Activated CD4-positive, alpha-beta memory T cell treated with anti-CD3 and anti-CD28 coated beads for 36 hours (primary cell): ENCODE data around the gene CYBB. TPM values are rescaled to one million over a fixed set of nuclear protein-coding genes. Genes with fewer than 3 reads are reported as not detected.
A peak's percentile ranks its signal among the peaks of the same experiment; 100 is the strongest.

Experiments used
- CTCF ChIA-PET: fragments of 350-600 bp; sonication (Branson Sonifier 250); formaldehyde crosslinking; loops from one replicate; lab custom pipeline; 2021; ENCODE audit warnings: antibody characterized with exemption, inconsistent platforms; lab: Charles Lee
- POLR2A ChIA-PET: fragments of 350-600 bp; sonication (Branson Sonifier 250); formaldehyde crosslinking; loops from one replicate; lab custom pipeline; 2021; ENCODE audit warnings: antibody characterized with exemption; lab: Charles Lee
- DNase-seq: peaks from one replicate; pipeline ENCODE4 v3.0.0-alpha.2; 2020
- H3K27ac Mint-ChIP-seq: one replicate; pipeline ENCODE4 v1.8.0; 2021; ENCODE audit warnings: mixed read lengths
- H3K27me3 Mint-ChIP-seq: one replicate; pipeline ENCODE4 v1.8.0; 2021; ENCODE audit warnings: mixed read lengths
- H3K36me3 Mint-ChIP-seq: one replicate; pipeline ENCODE4 v1.8.0; 2021; ENCODE audit warnings: mixed read lengths
- H3K4me1 Mint-ChIP-seq: one replicate; pipeline ENCODE4 v1.8.0; 2021; ENCODE audit warnings: low read depth, mixed read lengths
- H3K4me3 Mint-ChIP-seq: one replicate; pipeline ENCODE4 v1.8.0; 2021; ENCODE audit warnings: mild to moderate bottlenecking, mixed read lengths
- H3K9me3 Mint-ChIP-seq: one replicate; pipeline ENCODE4 v1.8.0; 2021; ENCODE audit warnings: mixed read lengths
- intact Hi-C: fragments of 100-400 bp; cut with micrococcal nuclease; formaldehyde crosslinking; loops from one replicate; pipeline ENCODE4 v1.15.1; 2023
- total RNA-seq, 2 experiments: library from RNA; stranded (reverse); gene quantifications; one replicate each; pipeline ENCODE4 v1.2.3, GENCODE V29; 2021

Gene CYBB
- total RNA-seq, 2 experiments from 2014 or later, result not detected

DNA sequence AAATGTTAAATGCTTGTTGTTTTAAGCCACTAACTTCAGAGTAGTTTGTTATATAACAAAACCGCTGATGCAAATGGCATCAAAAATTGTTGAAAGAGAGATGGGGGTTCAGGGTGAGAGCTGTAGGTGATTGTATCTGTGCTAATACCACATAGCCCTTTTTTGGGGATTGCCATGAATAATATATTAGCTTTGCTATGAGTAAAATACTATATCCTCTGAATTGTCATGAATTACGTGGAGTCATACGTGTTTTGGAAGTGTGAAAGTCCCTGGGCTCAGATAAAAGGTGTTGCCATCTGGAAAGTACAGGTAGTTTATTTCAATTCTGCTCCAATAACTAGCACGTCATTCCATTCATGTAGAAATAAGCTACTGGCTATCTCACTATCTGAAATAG, 36.9 kb downstream of the CYBB start:
- Mint-ChIP-seq H3K27me3 (no peaks in the 10 kb centered on the region), H3K9me3 (no peaks in the 10 kb centered on the region), H3K4me3 (no peak overlapping the region), H3K36me3 (no peaks in the 10 kb centered on the region), H3K4me1 (no peaks in the 10 kb centered on the region), H3K27ac (no peak overlapping the region)
- intact Hi-C loops, result no loop called here
- ChIA-PET POLR2A (no interaction called here), CTCF (no interaction called here)
- DNase-seq, result no peak

DNA sequence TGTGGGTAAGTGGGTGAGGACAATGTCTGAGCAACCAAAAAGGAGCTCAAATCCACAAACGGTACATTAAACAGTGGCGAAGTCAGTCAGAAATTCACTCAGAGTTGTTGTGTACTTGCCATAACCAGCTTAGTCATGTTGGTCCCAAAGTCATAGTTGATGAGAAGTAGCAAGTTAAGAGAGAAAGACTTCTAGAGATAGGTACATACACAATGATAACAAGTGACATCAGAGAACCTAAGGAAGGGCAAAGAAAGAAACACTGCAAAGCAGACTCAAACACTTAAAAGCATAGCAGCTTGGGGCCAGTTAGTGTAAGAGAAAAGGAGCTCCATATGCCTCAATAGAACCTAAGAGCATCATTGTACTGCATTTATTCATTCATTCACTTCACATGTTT, 37.3 kb downstream of the CYBB start:
- intact Hi-C loops, result no loop called here
- Mint-ChIP-seq H3K27me3 (no peaks in the 10 kb centered on the region), H3K36me3 (no peaks in the 10 kb centered on the region), H3K9me3 (no peaks in the 10 kb centered on the region), H3K4me3 (no peak overlapping the region), H3K27ac (no peak overlapping the region), H3K4me1 (no peaks in the 10 kb centered on the region)
- CTCF ChIA-PET, result no interaction called here
- no peak for DNase-seq
- POLR2A ChIA-PET, result no interaction called here

DNA sequence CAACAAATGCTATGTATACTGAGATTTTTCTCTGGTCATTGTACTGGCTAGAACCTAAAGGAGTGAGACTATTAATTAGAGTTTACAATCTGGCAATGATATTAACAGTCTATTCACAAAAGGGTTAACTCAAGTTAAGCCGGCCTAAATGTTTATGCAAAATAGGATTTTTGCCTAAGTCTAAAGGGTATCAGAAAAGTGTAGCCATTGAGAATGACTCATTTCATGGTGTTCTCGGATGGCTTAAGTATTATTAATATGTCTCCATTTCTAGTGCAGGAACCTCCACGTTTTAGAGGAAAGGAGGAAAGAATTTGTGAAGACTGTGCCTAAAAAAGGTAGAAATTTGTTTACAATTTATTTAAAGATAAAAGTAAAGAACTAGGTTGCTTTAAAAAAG, 37.7 kb downstream of the CYBB start:
- DNase-seq, result no peak
- ChIA-PET CTCF (no interaction called here), POLR2A (no interaction called here)
- Mint-ChIP-seq H3K4me1 (no peaks in the 10 kb centered on the region), H3K4me3 (no peak overlapping the region), H3K9me3 (no peaks in the 10 kb centered on the region), H3K27me3 (no peaks in the 10 kb centered on the region), H3K36me3 (no peaks in the 10 kb centered on the region), H3K27ac (no peak overlapping the region)
- intact Hi-C loops, result no loop called here

DNA sequence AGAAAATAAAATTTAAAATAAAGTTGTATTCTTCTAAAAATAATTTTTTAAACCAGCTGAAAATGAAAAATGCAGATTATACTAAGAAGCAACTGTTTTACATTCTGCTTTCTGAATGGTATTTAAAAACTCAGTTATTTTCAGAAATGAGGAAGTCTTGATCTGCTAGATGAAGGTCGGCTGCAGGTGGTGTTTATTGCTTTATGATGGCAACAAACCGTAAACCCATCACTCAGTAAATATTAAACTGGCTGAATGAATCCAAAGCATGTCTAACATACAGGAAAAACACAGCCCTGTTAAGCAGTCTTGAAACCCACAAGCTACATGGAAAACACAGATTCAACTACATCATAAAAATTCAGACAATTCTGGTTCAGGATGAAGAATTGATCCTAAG, 38.2 kb downstream of the CYBB start:
- H3K4me1 Mint-ChIP-seq, result no peaks in the 10 kb centered on the region
- DNase-seq, result no peak

DNA sequence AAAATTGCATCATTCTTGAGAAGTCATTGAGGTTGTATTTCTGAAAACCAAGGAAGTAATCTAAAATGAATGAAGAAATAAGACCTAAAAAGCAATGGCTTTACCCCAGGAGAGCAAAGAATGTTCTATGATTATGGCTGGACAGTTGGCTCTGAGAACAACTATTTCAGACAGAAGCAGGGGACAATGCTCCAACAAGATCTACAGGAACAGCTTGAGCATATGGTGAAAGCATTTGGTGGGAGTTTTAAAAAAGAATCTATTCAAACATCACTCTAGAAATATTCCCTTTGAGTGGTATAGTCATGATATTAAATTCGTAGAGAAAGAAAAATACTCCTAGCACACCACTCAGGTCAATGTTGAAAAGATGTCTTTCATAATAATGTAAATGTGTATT, 40.8 kb downstream of the CYBB start:
- CTCF ChIA-PET, result no interaction called here
- no peaks in the 10 kb centered on the region for H3K9me3 Mint-ChIP-seq
- peaks cover 14% of the 10 kb centered on the region for H3K4me1 Mint-ChIP-seq

More for the DNA sequence above, 38.2 kb downstream of the CYBB start:
- intact Hi-C loops, result no loop called here
- Mint-ChIP-seq H3K9me3 (no peaks in the 10 kb centered on the region), H3K27ac (no peak overlapping the region), H3K27me3 (no peaks in the 10 kb centered on the region), H3K36me3 (no peaks in the 10 kb centered on the region), H3K4me3 (no peak overlapping the region)
- ChIA-PET CTCF (no interaction called here), POLR2A (no interaction called here)

DNA sequence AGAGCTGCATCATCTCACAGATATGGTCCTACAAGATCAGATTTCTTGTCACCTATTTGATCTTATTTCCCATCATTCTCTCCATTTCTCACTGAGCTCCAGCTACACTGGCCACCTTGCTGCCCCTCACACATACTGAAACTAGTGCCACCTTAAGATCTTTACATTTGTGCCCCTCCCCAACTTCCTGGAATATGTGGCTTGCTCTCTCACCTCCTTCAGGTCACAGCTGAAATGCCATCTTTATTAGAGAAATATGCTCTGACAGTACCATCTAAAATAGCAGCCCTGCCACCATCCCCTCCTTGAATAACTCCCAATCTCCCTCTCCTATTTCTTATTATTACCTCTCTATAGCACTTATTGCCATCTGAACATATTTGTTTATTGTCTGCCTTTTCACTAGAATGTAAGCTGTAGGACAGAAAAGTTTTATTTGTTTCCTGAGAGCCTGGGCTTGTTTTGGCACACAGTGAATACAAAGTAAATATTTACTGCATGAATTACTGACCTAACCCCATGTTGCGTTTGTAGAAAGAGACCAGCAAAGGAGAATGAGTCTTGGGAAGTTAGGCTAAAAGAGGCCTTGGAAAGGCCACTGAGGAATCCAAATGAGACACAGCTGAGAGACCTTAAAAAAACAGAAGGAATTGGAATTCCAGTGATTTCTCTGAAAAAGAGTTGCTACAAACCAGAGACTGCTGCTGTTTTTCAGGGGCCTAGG, 44.8 kb downstream of the CYBB start:
- POLR2A ChIA-PET, result interaction anchor here (1.0 kb wide), 1 partner anchor 332 kb away, joined by 3 read pairs; no protein-coding TSS in a partner anchor

More for the DNA sequence above, 40.8 kb downstream of the CYBB start:
- Mint-ChIP-seq H3K36me3 (no peaks in the 10 kb centered on the region), H3K4me3 (no peak overlapping the region), H3K27ac (no peak overlapping the region), H3K27me3 (no peaks in the 10 kb centered on the region)
- DNase-seq, result no peak
- POLR2A ChIA-PET, result no interaction called here
- intact Hi-C loops, result loop anchor here (10.0 kb wide), 1 partner anchor 246 kb away; the partner anchor contains the start of gene LANCL3

DNA sequence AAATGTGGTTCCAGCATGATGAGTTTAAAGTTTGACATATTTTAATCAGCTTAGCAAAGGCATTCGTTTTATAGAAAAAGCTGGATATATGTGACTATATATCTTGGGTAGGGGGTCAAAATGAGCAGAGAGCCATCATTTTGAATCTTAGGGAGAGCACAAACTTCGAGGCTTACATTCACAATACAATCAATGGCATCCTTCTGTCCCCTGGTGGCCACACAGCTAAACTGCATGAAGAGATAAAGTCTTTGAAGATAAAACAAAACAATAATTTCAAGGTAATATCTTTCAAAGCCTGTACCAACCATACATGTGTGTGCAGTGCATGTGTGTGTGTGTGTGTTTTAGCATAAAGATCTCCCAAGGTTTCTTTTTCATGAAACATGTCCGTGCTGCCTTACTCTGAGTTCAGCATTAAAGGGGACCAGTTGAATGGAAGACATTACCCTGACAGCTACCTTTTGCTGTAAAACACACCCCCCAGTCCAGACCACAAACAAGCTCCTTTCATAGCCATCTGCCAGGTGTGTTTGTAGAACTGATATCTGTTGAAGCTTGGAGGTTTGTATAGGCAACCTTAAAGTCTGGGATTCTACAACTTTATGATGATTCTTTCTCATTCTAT, 45.5 kb downstream of the CYBB start:
- Mint-ChIP-seq H3K27me3 (no peaks in the 10 kb centered on the region), H3K4me1 (peaks cover 26% of the 10 kb centered on the region), H3K4me3 (no peak overlapping the region), H3K27ac (no peak overlapping the region), H3K36me3 (no peaks in the 10 kb centered on the region), H3K9me3 (no peaks in the 10 kb centered on the region)
- ChIA-PET POLR2A (interaction anchor here (1.0 kb wide), 1 partner anchor 331 kb away, joined by 3 read pairs; no protein-coding TSS in a partner anchor), CTCF (interaction anchor here (0.9 to 4.8 kb wide), 13 partner anchors 11 to 407 kb away, joined by 3 to 168 read pairs (median 4); no protein-coding TSS in a partner anchor)
- peak; percentile 62 for DNase-seq
- intact Hi-C loops, result loop anchor here (1.0 to 10.0 kb wide), 2 partner anchors 80 to 251 kb away; partner anchors contain the start of gene LANCL3

More for the DNA sequence above, 44.8 kb downstream of the CYBB start:
- H3K9me3 Mint-ChIP-seq, result no peaks in the 10 kb centered on the region
- no peak overlapping the region for H3K27ac Mint-ChIP-seq
- peaks cover 21% of the 10 kb centered on the region for H3K4me1 Mint-ChIP-seq
- CTCF ChIA-PET, result interaction anchor here (0.9 to 4.8 kb wide), 12 partner anchors 11 to 92 kb away, joined by 3 to 168 read pairs (median 4); no protein-coding TSS in a partner anchor
- no peak overlapping the region for H3K4me3 Mint-ChIP-seq
- DNase-seq, result no peak
- H3K36me3 Mint-ChIP-seq, result no peaks in the 10 kb centered on the region
- no peaks in the 10 kb centered on the region for H3K27me3 Mint-ChIP-seq
- intact Hi-C loops, result loop anchor here (1.0 to 10.0 kb wide), 2 partner anchors 79 to 250 kb away; partner anchors contain the start of gene LANCL3

DNA sequence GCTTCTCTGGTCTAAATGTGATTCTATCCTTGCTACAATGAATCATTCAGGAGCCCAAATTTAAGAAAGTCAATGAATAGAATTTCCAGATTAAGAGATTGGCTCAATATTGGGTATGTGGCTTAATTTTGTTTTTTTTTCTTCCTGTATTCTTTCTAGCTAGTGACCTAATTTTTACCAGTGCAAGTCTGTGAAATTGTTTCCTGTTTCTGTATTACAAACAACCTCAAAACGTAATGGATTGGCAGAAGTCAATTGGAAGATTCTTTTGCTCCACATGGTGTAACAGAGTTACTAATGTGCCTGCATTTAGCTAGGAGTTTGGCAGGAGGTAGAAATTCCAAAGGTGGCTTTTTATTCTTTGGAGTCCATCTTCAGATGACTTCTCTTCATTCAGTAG, 49.9 kb downstream of the CYBB start:
- no peak for DNase-seq
- no peak overlapping the region for H3K27ac Mint-ChIP-seq
- H3K9me3 Mint-ChIP-seq, result no peaks in the 10 kb centered on the region
- peaks cover 18% of the 10 kb centered on the region for H3K4me1 Mint-ChIP-seq
- intact Hi-C loops, result loop anchor here (10.0 kb wide), 1 partner anchor 255 kb away; the partner anchor contains the start of gene LANCL3
- CTCF ChIA-PET, result interaction anchor here (1.2 to 3.2 kb wide), 2 partner anchors 75 to 85 kb away, joined by 4 to 21 read pairs; no protein-coding TSS in a partner anchor
- POLR2A ChIA-PET, result no interaction called here
- no peaks in the 10 kb centered on the region for H3K36me3 Mint-ChIP-seq
- H3K27me3 Mint-ChIP-seq, result no peaks in the 10 kb centered on the region
- H3K4me3 Mint-ChIP-seq, result no peak overlapping the region

DNA sequence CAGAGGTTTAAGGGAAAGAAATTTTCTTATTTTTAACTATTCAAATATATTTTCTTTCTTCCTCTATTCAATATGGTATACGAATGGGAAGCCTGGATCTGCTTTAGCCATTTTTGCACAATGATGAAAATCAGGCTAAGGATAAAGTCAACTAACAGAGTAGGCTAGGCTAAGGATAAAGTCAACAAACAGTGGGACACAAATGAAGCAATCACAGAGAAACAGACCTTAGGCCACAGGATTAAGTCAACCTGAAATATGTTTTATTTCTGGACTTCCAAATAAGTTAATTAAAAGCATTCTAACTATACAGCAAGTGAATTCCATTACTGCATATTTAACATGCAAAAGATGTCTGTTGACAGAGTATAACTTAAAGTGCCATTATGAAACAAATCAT, 50.5 kb downstream of the CYBB start:
- no peak overlapping the region for H3K27ac Mint-ChIP-seq
- no peaks in the 10 kb centered on the region for H3K36me3 Mint-ChIP-seq
- POLR2A ChIA-PET, result no interaction called here
- no peaks in the 10 kb centered on the region for H3K9me3 Mint-ChIP-seq
- peaks cover 12% of the 10 kb centered on the region for H3K4me1 Mint-ChIP-seq
- CTCF ChIA-PET, result interaction anchor here (3.2 kb wide), 1 partner anchor 86 kb away, joined by 21 read pairs; no protein-coding TSS in a partner anchor
- no peak overlapping the region for H3K4me3 Mint-ChIP-seq
- DNase-seq, result no peak
- intact Hi-C loops, result no loop called here
- H3K27me3 Mint-ChIP-seq, result no peaks in the 10 kb centered on the region

DNA sequence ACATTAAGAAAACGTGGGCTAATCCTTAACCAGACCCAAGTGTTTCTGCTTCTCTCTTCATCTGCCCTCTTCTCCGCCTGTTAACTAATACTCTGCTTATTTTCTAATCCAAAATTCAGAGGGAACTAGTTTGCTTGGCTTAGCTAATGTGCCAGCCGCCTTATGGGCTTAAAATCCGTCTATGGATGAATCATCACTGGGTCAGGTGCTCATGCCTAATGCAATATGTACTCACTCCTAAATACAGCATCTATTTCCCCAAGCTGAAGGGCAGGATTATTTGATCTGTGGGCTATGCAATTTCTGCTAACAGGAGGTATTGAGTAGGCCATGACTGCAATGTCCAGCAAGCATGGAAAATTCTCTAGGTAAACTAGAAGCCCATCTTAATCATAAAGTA, 55.1 kb downstream of the CYBB start:
- POLR2A ChIA-PET, result interaction anchor here (0.6 kb wide), 1 partner anchor 213 kb away, joined by 4 read pairs; no protein-coding TSS in a partner anchor
- H3K4me3 Mint-ChIP-seq, result no peak overlapping the region
- H3K4me1 Mint-ChIP-seq, result peaks cover 2% of the 10 kb centered on the region
- no peak for DNase-seq
- H3K27me3 Mint-ChIP-seq, result no peaks in the 10 kb centered on the region
- peaks cover 4% of the 10 kb centered on the region for H3K36me3 Mint-ChIP-seq
- intact Hi-C loops, result no loop called here
- CTCF ChIA-PET, result interaction anchor here (4.0 kb wide), 1 partner anchor 9 kb away, joined by 12 read pairs; no protein-coding TSS in a partner anchor
- no peak overlapping the region for H3K27ac Mint-ChIP-seq
- no peaks in the 10 kb centered on the region for H3K9me3 Mint-ChIP-seq

DNA sequence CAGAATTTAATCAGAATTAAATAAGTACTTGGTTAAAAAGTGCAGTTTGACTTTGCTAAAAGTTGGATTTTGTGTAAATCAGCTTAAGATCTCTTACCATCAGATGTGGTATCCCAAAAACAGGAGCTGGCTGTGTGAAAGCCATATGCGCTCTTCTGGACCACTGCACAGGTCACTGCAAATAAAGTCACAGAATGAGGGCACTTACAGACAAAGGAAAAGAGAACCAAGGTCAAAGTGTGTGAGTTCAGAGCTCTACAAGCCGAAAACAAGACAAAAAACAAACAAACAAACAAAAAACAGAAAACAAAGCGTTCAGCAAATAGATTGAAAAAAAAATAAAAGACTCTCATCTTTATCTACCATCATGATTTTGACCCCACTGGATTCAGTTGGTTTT, 61.1 kb downstream of the CYBB start:
- POLR2A ChIA-PET, result no interaction called here

DNA sequence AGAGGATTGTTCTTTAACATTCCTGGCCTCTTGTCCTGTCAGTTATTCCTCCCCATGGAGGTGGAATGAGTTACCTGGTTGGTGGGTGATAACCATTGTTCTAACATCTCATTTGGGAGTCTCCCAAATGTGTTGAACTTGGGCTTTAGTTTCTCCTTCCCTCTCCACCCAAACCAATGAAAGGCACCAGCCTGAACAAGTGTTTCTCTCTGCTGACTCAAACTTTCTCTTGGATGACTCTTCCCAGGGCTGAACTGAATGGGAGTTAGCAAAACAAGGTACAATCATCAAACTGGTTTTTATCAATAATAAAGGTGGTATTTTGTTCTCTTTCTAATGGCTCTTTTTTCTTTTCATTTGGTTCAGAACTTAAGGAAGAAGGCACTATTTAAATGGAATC, 64.8 kb downstream of the CYBB start:
- intact Hi-C loops, result loop anchor here (10.0 kb wide), 1 partner anchor 130 kb away; no protein-coding TSS in a partner anchor
- peaks cover 26% of the 10 kb centered on the region for H3K4me1 Mint-ChIP-seq
- peaks cover 8% of the 10 kb centered on the region for H3K36me3 Mint-ChIP-seq
- ChIA-PET CTCF (no interaction called here), POLR2A (no interaction called here)
- no peak overlapping the region for H3K4me3 Mint-ChIP-seq
- no peaks in the 10 kb centered on the region for H3K9me3 Mint-ChIP-seq
- H3K27me3 Mint-ChIP-seq, result no peaks in the 10 kb centered on the region
- DNase-seq, result no peak
- no peak overlapping the region for H3K27ac Mint-ChIP-seq

More for the DNA sequence above, 61.1 kb downstream of the CYBB start:
- Mint-ChIP-seq H3K4me3 (no peak overlapping the region), H3K9me3 (no peaks in the 10 kb centered on the region), H3K27ac (no peak overlapping the region), H3K27me3 (no peaks in the 10 kb centered on the region), H3K4me1 (peaks cover 19% of the 10 kb centered on the region), H3K36me3 (peaks cover 11% of the 10 kb centered on the region)
- intact Hi-C loops, result loop anchor here (10.0 kb wide), 1 partner anchor 134 kb away; no protein-coding TSS in a partner anchor
- CTCF ChIA-PET, result interaction anchor here (0.8 to 0.9 kb wide), 2 partner anchors 16 to 95 kb away, joined by 3 to 4 read pairs; no protein-coding TSS in a partner anchor
- DNase-seq, result no peak
